ENCODE measurements around the gene ETV3. TPM values are rescaled to one million over a fixed set of nuclear protein-coding genes. Genes with fewer than 3 reads are reported as not detected.

ETV3 gene
- total and polyA plus RNA-seq, 2 of the 13 experiments (the other 11 are each of a cell fraction or from before 2014, with no cell fraction given), result 4.2 to 5.8 TPM

GRCh38 chr1:157101149-157101548, 37.0 kb downstream of the ETV3 start:
- POLR2A ChIA-PET, result no interaction called here
- no peak for DNase-seq (ENCODE audit: low spot score)

More at GRCh38 chr1:157101149-157101548, 37.0 kb downstream of the ETV3 start:
- Histone ChIP-seq H3K9me3 (ENCODE audit: low read length) (no peaks in the 10 kb centered on the region), H3K4me1 (ENCODE audit: insufficient read depth, low read length) (no peaks in the 10 kb centered on the region), H4K20me1 (ENCODE audit: insufficient read depth, low read length) (no peaks in the 10 kb centered on the region), H3K27me3 (ENCODE audit: control insufficient read depth in 1 of 2, insufficient read depth in 2 of 2, low read length in 2 of 2) (peaks cover 0 to 19% of the 10 kb centered on the region in 2 experiments; a peak in 3 of 5 replicates), H3K9ac (ENCODE audit: insufficient read depth, low read depth, low read length) (no peak overlapping the region), H3K36me3 (replicated peaks in 1 of 2; ENCODE audit: control insufficient read depth in 1 of 2, insufficient read depth in 2 of 2, low read length in 2 of 2) (no peaks in the 10 kb centered on the region), H3K4me2 (ENCODE audit: low read depth, low read length) (no peak overlapping the region), H2AFZ (ENCODE audit: low read length) (no peak overlapping the region), H3K27ac (ENCODE audit: extremely low read length, insufficient read depth, low read length) (no peak overlapping the region), H3K4me3 (replicated peaks in 1 of 3; ENCODE audit: insufficient read depth in 1 of 3, low read depth in 2 of 3, low read length in 3 of 3) (no peak overlapping the region), H3K79me2 (ENCODE audit: insufficient read depth, low read length) (no peaks in the 10 kb centered on the region)
- in situ Hi-C loops (cut with HindIII; ENCODE audit: extremely low pct_ligation_motif_present, low pct_unique_long_range_greater_than_20kb), result no loop called here
- WGBS (ENCODE audit: low lambda C conversion rate), result 32% methylated on average over 4 of the region's 4 CpGs
- no TSS peak for BruUV-seq (replicated peaks)
- CTCF ChIA-PET (ENCODE audit: low intra/inter-chr PET ratio, low total read pairs), result no interaction called here
- TF ChIP-seq NR0B2 (CRISPR knock-in tag; IDR thresholded peaks at IDR 0.05), result no peak
- TF ChIP-seq GATA4 (IDR thresholded peaks at IDR 0.05; ENCODE audit: borderline replicate concordance, low read depth), result no peak
- TF ChIP-seq ZNF160 (CRISPR knock-in tag; IDR thresholded peaks at IDR 0.05), result no peak
- TF ChIP-seq, protein P1, sequence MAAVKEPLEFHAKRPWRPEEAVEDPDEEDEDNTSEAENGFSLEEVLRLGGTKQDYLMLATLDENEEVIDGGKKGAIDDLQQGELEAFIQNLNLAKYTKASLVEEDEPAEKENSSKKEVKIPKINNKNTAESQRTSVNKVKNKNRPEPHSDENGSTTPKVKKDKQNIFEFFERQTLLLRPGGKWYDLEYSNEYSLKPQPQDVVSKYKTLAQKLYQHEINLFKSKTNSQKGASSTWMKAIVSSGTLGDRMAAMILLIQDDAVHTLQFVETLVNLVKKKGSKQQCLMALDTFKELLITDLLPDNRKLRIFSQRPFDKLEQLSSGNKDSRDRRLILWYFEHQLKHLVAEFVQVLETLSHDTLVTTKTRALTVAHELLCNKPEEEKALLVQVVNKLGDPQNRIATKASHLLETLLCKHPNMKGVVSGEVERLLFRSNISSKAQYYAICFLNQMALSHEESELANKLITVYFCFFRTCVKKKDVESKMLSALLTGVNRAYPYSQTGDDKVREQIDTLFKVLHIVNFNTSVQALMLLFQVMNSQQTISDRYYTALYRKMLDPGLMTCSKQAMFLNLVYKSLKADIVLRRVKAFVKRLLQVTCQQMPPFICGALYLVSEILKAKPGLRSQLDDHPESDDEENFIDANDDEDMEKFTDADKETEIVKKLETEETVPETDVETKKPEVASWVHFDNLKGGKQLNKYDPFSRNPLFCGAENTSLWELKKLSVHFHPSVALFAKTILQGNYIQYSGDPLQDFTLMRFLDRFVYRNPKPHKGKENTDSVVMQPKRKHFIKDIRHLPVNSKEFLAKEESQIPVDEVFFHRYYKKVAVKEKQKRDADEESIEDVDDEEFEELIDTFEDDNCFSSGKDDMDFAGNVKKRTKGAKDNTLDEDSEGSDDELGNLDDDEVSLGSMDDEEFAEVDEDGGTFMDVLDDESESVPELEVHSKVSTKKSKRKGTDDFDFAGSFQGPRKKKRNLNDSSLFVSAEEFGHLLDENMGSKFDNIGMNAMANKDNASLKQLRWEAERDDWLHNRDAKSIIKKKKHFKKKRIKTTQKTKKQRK (IDR thresholded peaks at IDR 0.05; ENCODE audit: low read length), result no peak
- no peak for TF ChIP-seq CBX1 (IDR thresholded peaks at IDR 0.05; ENCODE audit: low read depth)
- TF ChIP-seq ZIK1 (CRISPR knock-in tag; IDR thresholded peaks at IDR 0.05; ENCODE audit: borderline replicate concordance, low read depth), result no peak
- FAIRE-seq (no peak), ATAC-seq (no peak)
- intact Hi-C loops (cut with micrococcal nuclease; ENCODE audit: unreplicated experiment), result no loop called here
